Keratinocyte (primary cell): ENCODE measurements around the gene SRSF12. TPM values are rescaled to one million over a fixed set of nuclear protein-coding genes. Genes with fewer than 3 reads are reported as not detected.

ENCODE experiments used
- DNase-seq: peaks from one replicate; pipeline ENCODE4 v3.0.0-alpha.2; 2011; ENCODE audit warnings: low read depth, missing footprints, low spot score
- FAIRE-seq: peaks from 2 replicates; lab custom pipeline; 2011; peaks lifted over from hg19 to GRCh38; lab: Jason Lieb, UNC
- H2AFZ ChIP-seq: 2 replicates; pipeline ENCODE4 v1.6.0; 2012; ENCODE audit warnings: low read length, control low read depth, inconsistent platforms; ENCODE audit not compliant: control insufficient read depth
- H3K27ac ChIP-seq: 2 replicates; pipeline ENCODE4 v1.5.1; 2011; ENCODE audit warnings: low read length; ENCODE audit not compliant: control insufficient read depth, insufficient read depth
- H3K27me3 ChIP-seq: 3 replicates; pipeline ENCODE4 v1.6.0; 2011; ENCODE audit warnings: low read length; ENCODE audit not compliant: control insufficient read depth, insufficient read depth; ENCODE audit errors: extremely low read depth
- H3K36me3 ChIP-seq, 2 experiments: 2 replicates in 1 of 2; 3 replicates in 1 of 2; pipeline ENCODE4 v1.5.1; 2011; ENCODE audit warnings: low read length in 2 of 2, mild to moderate bottlenecking in 1 of 2; ENCODE audit not compliant: control insufficient read depth in 2 of 2, insufficient read depth in 2 of 2; ENCODE audit errors: extremely low read depth in 1 of 2
- H3K4me1 ChIP-seq: 3 replicates; pipeline ENCODE4 v1.5.1; 2011; ENCODE audit warnings: low read length; ENCODE audit not compliant: control insufficient read depth, insufficient read depth; ENCODE audit errors: extremely low read depth
- H3K4me2 ChIP-seq: 3 replicates; pipeline ENCODE4 v1.6.0; 2011; ENCODE audit warnings: low read depth, low read length; ENCODE audit not compliant: control insufficient read depth, insufficient read depth; ENCODE audit errors: extremely low read depth
- H3K4me3 ChIP-seq, 3 experiments: fragments of 200-600 bp in 1 of 3; sonication (generic) in 1 of 3; 2 replicates in 2 of 3; 3 replicates in 1 of 3; pipeline ENCODE4 v1.5.1; 2011 to 2016; ENCODE audit warnings: low read length in 3 of 3, mild to moderate bottlenecking in 3 of 3, control low read depth in 2 of 3, inconsistent platforms in 1 of 3, low read depth in 1 of 3, mixed read lengths in 1 of 3, mixed run types in 1 of 3, moderate library complexity in 1 of 3; ENCODE audit not compliant: control insufficient read depth in 2 of 3, insufficient read depth in 2 of 3; ENCODE audit errors: extremely low read depth in 1 of 3
- H3K79me2 ChIP-seq: 2 replicates; pipeline ENCODE4 v1.6.0; 2012; ENCODE audit warnings: low read length; ENCODE audit not compliant: control insufficient read depth, insufficient read depth
- H3K9ac ChIP-seq: 3 replicates; pipeline ENCODE4 v1.6.0; 2011; ENCODE audit warnings: low read length; ENCODE audit not compliant: control insufficient read depth, insufficient read depth; ENCODE audit errors: extremely low read depth
- H3K9me1 ChIP-seq: 3 replicates; pipeline ENCODE4 v1.6.0; 2011; ENCODE audit warnings: low read length; ENCODE audit not compliant: control insufficient read depth, insufficient read depth; ENCODE audit errors: extremely low read depth
- H3K9me3 ChIP-seq: 2 replicates; pipeline ENCODE4 v1.5.1; 2012; ENCODE audit warnings: low read depth, low read length; ENCODE audit not compliant: control insufficient read depth
- H4K20me1 ChIP-seq: 3 replicates; pipeline ENCODE4 v1.6.0; 2011; ENCODE audit warnings: low read length; ENCODE audit not compliant: control insufficient read depth, insufficient read depth; ENCODE audit errors: extremely low read depth
- CTCF ChIP-seq, 3 experiments: IDR thresholded peaks in 1 of 3; conservative IDR thresholded peaks in 1 of 3; optimal IDR thresholded peaks in 1 of 3; 2 replicates in 2 of 3; 3 replicates in 1 of 3; pipeline versions ENCODE3 to v1.5.1; 2011; ENCODE audit warnings: low read length in 3 of 3, mild to moderate bottlenecking in 3 of 3, moderate library complexity in 2 of 3, control low read depth in 1 of 3, inconsistent platforms in 1 of 3; ENCODE audit not compliant: insufficient read depth in 2 of 3; ENCODE audit errors: extremely low read depth in 1 of 3
- EZH2 ChIP-seq: IDR thresholded peaks from one replicate; pipeline ENCODE4 v1.6.1; 2012; ENCODE audit warnings: inconsistent platforms, mild to moderate bottlenecking, low read length, moderate library complexity
- dilution Hi-C: fragments of 300-500 bp; cut with MboI; formaldehyde crosslinking; loops from one replicate; pipeline ENCODE4 v1.7.0; 2020; ENCODE audit warnings: low sequenced_read_pairs; ENCODE audit not compliant: extremely low pct_ligation_motif_present
- polyA plus RNA-seq, 5 experiments: library from polyadenylated mRNA; depleted of rRNA in 3 of 5; stranded (reverse) in 3 of 5; stranded (forward) in 1 of 5; unstranded in 1 of 5; fragments of >200 nt; gene quantifications; 1 replicate in 1 of 5; 2 replicates in 3 of 5; 3 replicates in 1 of 5; pipeline versions ENCODE4 v1.2.1 to v1.2.3, GENCODE V29; 2011 to 2012; ENCODE audit warnings: missing spikeins in 2 of 5, low read depth in 1 of 5, low replicate concordance in 1 of 5

SRSF12 gene
- polyA plus RNA-seq, 1 donor (not counting 4 experiments of a cell fraction or from before 2014, with no cell fraction given): 0.28 TPM

DNA sequence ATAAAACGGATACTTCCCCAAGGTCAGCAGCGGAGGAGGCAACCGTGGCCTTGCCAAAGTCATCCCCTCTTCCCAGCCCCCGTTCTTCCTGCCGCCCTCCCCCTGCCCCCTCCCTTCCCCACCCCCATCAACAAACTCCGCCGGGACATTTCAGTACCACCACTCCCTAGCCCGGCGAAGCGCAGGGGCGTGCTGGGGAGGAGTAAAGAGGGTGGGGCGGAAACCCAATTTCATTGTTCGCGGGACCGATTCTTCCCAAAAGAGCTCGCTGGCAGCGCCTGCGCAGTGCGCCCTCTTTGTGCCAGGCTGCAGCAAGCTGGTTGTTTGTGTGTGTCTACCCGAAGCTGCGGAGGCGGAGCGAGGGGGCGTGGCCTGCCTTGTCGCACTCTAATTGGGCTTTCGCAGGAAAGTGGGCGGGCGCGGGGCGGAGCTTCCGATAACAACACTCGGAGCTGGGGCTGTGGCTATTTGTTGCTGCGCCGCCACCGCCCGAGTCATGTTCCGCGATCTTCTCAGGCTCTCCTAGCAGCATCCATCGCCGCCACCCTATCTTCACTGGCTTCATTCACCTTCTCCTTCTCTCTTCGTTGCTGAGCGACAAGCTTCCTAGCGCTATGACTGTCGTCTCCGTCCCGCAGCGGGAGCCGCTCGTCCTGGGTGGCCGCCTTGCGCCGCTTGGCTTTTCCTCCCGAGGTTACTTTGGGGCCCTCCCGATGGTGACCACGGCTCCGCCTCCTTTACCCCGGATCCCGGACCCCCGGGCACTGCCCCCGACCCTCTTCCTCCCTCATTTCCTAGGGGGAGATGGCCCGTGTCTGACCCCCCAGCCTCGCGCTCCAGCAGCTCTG is 37.4 kb downstream of the SRSF12 start, which contains the start of gene PNRC1:
PNRC1 (plus strand) TSS at position 471 of the 848 bp plus-strand sequence; CDS start at position 615, 144 bp downstream.
- Histone ChIP-seq H3K4me3 (peak within 1 kb of the TSS; percentile 87 to 95 (median 93)), H3K9ac (peak within 1 kb of the TSS; percentile 99), H4K20me1 (no peaks in the 10 kb centered on the region), H3K36me3 (peaks cover 0 to 6% of the 10 kb centered on the region in 2 experiments), H3K9me1 (no peaks in the 10 kb centered on the region), H3K9me3 (no peaks in the 10 kb centered on the region), H3K4me2 (peak within 1 kb of the TSS; percentile 86), H3K4me1 (peaks cover 13% of the 10 kb centered on the region), H2AFZ (peak within 1 kb of the TSS; percentile 56), H3K79me2 (peaks cover 21% of the 10 kb centered on the region), H3K27me3 (no peaks in the 10 kb centered on the region), H3K27ac (peak within 1 kb of the TSS; percentile 96)
- peak; percentile 89 for DNase-seq
- TF ChIP-seq EZH2 (no peak), CTCF (optimal IDR thresholded peaks at IDR 0.05 in 1 of 3, IDR thresholded peaks at IDR 0.05 in 1 of 3, conservative IDR thresholded peaks at IDR 0.05 in 1 of 3; ENCODE audit: extremely low read depth in 1 of 3, insufficient read depth in 2 of 3, low read length in 3 of 3) (peak in 1 of 3 experiments; percentile 8)
- dilution Hi-C loops: no loop called here
- FAIRE-seq: no peak

- dilution Hi-C loops: no loop called here
- H3K9me1 ChIP-seq: no peaks in the 10 kb centered on the region
- H3K27ac ChIP-seq: peak overlapping the region; percentile 92
- no peaks in the 10 kb centered on the region for H3K27me3 ChIP-seq
- peaks cover 0 to 2% of the 10 kb centered on the region in 2 experiments for H3K36me3 ChIP-seq
- H3K4me3 ChIP-seq: peak overlapping the region; percentile 87 to 92 (median 88)
- no peaks in the 10 kb centered on the region for H4K20me1 ChIP-seq
- peak overlapping the region; percentile 86 for H3K4me2 ChIP-seq
- no peak for FAIRE-seq
- peak overlapping the region; percentile 56 for H2AFZ ChIP-seq
- peaks cover 9% of the 10 kb centered on the region for H3K4me1 ChIP-seq
- peaks cover 21% of the 10 kb centered on the region for H3K79me2 ChIP-seq
- H3K9me3 ChIP-seq: no peaks in the 10 kb centered on the region
- TF ChIP-seq EZH2: no peak
- no peak for TF ChIP-seq CTCF (optimal IDR thresholded peaks at IDR 0.05 in 1 of 3, IDR thresholded peaks at IDR 0.05 in 1 of 3, conservative IDR thresholded peaks at IDR 0.05 in 1 of 3; ENCODE audit: extremely low read depth in 1 of 3, insufficient read depth in 2 of 3, low read length in 3 of 3)
- peak overlapping the region; percentile 99 for H3K9ac ChIP-seq
- no peak for DNase-seq
These were observed 38.2 kb downstream of the SRSF12 start for GRCh38 chr6:89079511-89080234.
